WI38 (cell line): Measurements from ENCODE around the gene NKX2-1.

Experiments
- H3K4me3 ChIP-seq: 2 replicates; pipeline ENCODE4 v1.5.1; 2011; ENCODE audit warnings: low read depth, mild to moderate bottlenecking, control low read depth, low read length
- CTCF ChIP-seq: IDR thresholded peaks from 2 replicates; pipeline ENCODE4 v1.5.1; 2012; ENCODE audit warnings: low read depth, mild to moderate bottlenecking, control low read depth, low read length

The NKX2-1 gene

GRCh38 chr14:36515896-36516718 is 3.9 kb downstream of the NKX2-1 start:
- no peak for TF ChIP-seq CTCF
- no peak overlapping the region for H3K4me3 ChIP-seq

- TF ChIP-seq CTCF, result no peak
- no peak overlapping the region for H3K4me3 ChIP-seq
These were observed 4.9 kb downstream of the NKX2-1 start for GRCh38 chr14:36515105-36515593.

DNA sequence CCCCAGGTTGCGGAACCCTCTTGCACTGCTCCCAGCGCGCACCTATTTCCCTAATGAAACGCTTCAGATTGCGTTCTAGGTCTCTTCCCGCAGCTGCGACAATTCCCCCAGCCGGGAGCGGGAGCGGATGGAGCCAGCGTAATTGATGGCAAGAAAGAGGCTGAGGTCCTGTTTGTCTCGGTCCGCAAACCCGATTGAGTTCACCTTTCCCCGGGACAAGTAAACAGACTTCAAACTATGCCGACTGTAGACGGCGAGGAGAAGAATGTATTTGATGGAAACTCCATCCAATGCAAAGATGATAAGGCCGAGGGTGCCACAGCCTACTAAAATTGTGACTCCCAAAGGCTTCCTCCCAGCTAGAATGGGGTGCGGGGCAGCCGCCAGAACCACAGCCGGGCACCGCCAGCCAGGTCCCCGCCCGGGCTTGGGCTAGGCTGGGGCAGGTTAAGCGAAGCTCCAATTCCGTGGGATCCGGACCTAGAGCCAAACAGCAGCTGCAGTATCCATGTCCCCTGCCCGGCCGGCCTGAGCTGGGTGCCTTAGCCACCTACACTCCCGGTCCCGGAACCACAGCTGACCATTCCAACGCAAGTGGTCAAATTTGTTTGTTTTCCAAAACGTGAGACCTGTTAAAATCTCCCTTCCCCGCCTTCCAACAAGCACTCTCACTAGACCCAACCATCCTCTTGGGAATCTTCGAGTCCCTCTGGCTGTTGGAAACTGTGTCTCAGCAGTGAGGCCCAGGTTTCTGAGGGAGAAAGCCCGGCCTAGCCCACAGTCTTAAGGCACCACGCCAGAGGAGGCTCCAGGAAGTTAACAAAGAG is 5.5 kb downstream of the NKX2-1 start:
- H3K4me3 ChIP-seq, result no peak overlapping the region
- TF ChIP-seq CTCF, result no peak

GRCh38 chr14:36513451-36514277 is 6.4 kb downstream of the NKX2-1 start:
- no peak overlapping the region for H3K4me3 ChIP-seq
- TF ChIP-seq CTCF, result no peak

DNA sequence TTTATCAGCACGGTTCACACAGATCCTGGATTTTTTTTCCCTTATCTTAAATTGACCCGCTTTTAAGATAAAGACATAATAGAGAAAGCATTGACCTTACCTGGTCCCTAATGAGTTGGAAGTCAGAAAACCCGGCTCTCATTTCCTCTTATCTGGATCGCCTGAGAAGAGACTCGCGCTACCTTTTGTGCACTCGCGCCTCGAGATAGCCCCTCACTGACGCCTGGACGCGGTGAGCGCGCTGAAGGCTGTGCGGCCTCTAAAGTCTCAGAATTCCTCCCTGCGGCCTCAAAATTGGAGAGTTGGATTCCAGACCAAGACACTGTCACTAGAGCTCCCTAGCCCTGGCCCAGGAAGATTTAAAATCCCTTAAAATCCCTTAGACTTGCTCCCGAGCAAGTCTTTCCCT is 7.0 kb downstream of the NKX2-1 start:
- no peak overlapping the region for H3K4me3 ChIP-seq
- TF ChIP-seq CTCF, result no peak

GRCh38 chr14:36512585-36513003 is 7.4 kb downstream of the NKX2-1 start:
- no peak overlapping the region for H3K4me3 ChIP-seq
- no peak for TF ChIP-seq CTCF
